Smooth muscle cell (in vitro differentiated cells): ENCODE measurements around the gene KIAA1958. TPM values are rescaled to one million over a fixed set of nuclear protein-coding genes. Genes with fewer than 3 reads are reported as not detected.

Experiments used
- DNase-seq: peaks from one replicate; lab custom pipeline; 2025; ENCODE audit not compliant: unreplicated experiment; lab: John Stamatoyannopoulos, UW
- H2AFZ ChIP-seq: fragments of 200-600 bp; sonication (generic); 2 replicates; pipeline ENCODE4 v1.6.0; 2016; ENCODE audit warnings: antibody characterized with exemption, low read depth, mild to moderate bottlenecking
- H3F3A ChIP-seq: fragments of 200-600 bp; sonication (generic); 2 replicates; pipeline ENCODE4 v1.6.0; 2017; ENCODE audit warnings: antibody characterized with exemption, low read depth
- H3K27ac ChIP-seq: fragments of 200-600 bp; sonication (generic); 2 replicates; pipeline ENCODE4 v1.5.1; 2016; ENCODE audit warnings: low read depth, mild to moderate bottlenecking
- H3K27me3 ChIP-seq: fragments of 200-600 bp; sonication (generic); 2 replicates; pipeline ENCODE4 v1.6.1; 2016; ENCODE audit warnings: low read depth, mild to moderate bottlenecking
- H3K36me3 ChIP-seq: fragments of 200-600 bp; sonication (generic); 2 replicates; pipeline ENCODE4 v1.5.1; 2016; ENCODE audit warnings: low read depth
- H3K4me1 ChIP-seq: fragments of 200-600 bp; sonication (generic); 2 replicates; pipeline ENCODE4 v1.5.1; 2016; ENCODE audit warnings: low read depth
- H3K4me2 ChIP-seq: fragments of 200-600 bp; sonication (generic); 2 replicates; pipeline ENCODE4 v1.6.0; 2016; ENCODE audit warnings: mild to moderate bottlenecking
- H3K4me3 ChIP-seq: fragments of 200-600 bp; sonication (generic); 2 replicates; pipeline ENCODE4 v1.5.1; 2016; ENCODE audit warnings: mild to moderate bottlenecking
- H3K79me2 ChIP-seq: fragments of 200-600 bp; sonication (generic); 2 replicates; pipeline ENCODE4 v1.6.0; 2016; ENCODE audit warnings: low read depth, mild to moderate bottlenecking
- H3K9ac ChIP-seq: fragments of 200-600 bp; sonication (generic); 2 replicates; pipeline ENCODE4 v1.6.0; 2016; ENCODE audit warnings: low read depth
- H3K9me3 ChIP-seq: fragments of 200-600 bp; sonication (generic); replicated peaks from 2 replicates; pipeline ENCODE4 v1.5.1; 2016; ENCODE audit warnings: low read depth
- H4K20me1 ChIP-seq: fragments of 200-600 bp; sonication (generic); 2 replicates; pipeline ENCODE4 v1.6.0; 2016; ENCODE audit warnings: low read depth
- CTCF ChIP-seq: fragments of 200-600 bp; sonication (generic); IDR thresholded peaks from 2 replicates; pipeline ENCODE4 v1.5.1; 2017; ENCODE audit warnings: borderline replicate concordance, mild to moderate bottlenecking, antibody characterized with exemption; ENCODE audit not compliant: insufficient read depth, poor library complexity, severe bottlenecking
- WGBS: methylation state at CpG from one replicate; pipeline ENCODE4 v1.1.7; 2016; ENCODE audit warnings: low lambda C conversion rate; 5-methylcytosine and 5-hydroxymethylcytosine counted together
- polyA plus RNA-seq: library from polyadenylated mRNA; unstranded; fragments of >200 nt; fragmentation: Nextera tagmentation; extraction: Ambion mirVana; gene quantifications from 2 replicates; pipeline ENCODE4 v1.2.1, GENCODE V29; 2016
- total RNA-seq: library from RNA; depleted of rRNA; stranded (reverse); fragments of >200 nt; gene quantifications from 2 replicates; pipeline ENCODE4 v1.2.3, GENCODE V29; 2014

The KIAA1958 gene
- total and polyA plus RNA-seq, 2 experiments from 2014 or later = 1.1 to 1.8 TPM

DNA sequence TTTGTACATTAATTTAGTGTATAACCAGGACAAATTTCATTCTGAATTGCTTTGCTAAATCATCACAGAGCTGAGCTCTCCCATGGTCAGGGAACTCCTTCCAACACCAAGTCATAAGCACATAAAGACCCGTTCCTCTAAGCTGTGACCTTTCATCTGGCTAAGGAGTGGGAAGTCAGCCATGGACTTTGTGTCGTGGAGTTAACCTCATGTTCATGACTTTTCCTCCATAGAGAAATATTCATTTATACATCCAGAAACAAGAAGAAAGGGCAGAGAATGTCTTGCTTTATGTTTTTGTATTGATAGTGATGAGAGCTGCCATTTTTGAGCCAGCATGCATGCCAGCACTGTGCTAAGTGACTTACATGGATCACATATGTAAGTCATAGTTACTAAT lies 133.8 kb downstream of the KIAA1958 start:
- H3K27ac ChIP-seq = no peak overlapping the region
- TF ChIP-seq CTCF = no peak
- H4K20me1 ChIP-seq = no peaks in the 10 kb centered on the region
- no peak overlapping the region for H3K4me2 ChIP-seq
- H3K4me3 ChIP-seq = no peak overlapping the region
- no peaks in the 10 kb centered on the region for H3F3A ChIP-seq
- H3K4me1 ChIP-seq = no peaks in the 10 kb centered on the region
- H3K9ac ChIP-seq = no peak overlapping the region
- no peak for DNase-seq
- no peaks in the 10 kb centered on the region for H3K79me2 ChIP-seq
- H3K9me3 ChIP-seq = no peaks in the 10 kb centered on the region
- H3K36me3 ChIP-seq = no peaks in the 10 kb centered on the region
- no peak overlapping the region for H2AFZ ChIP-seq
- H3K27me3 ChIP-seq = no peaks in the 10 kb centered on the region
- WGBS = 95% methylated on average over 2 of the region's 2 CpGs

DNA sequence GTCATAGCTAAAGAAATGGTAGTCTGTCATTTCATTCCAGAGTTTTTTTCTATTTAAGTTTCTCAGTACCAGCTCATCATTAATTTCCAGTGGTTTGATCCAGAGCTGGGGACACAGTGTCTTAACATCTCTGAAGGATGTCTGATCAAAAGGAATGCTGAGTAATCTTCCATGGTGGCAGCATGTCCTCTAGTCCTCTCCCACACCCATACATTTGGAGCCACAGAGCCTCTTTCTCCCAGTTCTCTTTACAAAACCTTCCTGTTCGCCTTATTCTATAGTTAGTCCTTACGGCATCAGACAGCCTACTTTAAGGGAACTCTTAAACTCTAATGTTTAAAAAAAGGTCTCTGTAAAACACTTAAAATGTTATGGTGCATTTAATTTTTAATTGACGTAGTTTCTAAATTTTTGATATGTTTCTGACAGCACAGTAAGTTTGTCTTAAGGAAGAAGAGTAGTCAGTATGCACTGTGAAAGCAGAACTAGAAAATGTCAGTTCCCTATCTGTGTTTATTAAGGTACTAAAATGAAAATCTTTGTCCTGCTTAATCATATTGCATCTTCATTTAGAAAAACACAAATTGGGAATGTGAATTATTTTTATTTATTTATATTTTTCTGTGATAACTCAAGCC lies 134.5 kb downstream of the KIAA1958 start:
- 85% methylated on average over 3 of the region's 3 CpGs for WGBS
- H3K4me1 ChIP-seq = no peaks in the 10 kb centered on the region
- DNase-seq = no peak
- no peak overlapping the region for H3K4me3 ChIP-seq
- no peak overlapping the region for H3K27ac ChIP-seq
- H3F3A ChIP-seq = no peaks in the 10 kb centered on the region
- no peaks in the 10 kb centered on the region for H3K9me3 ChIP-seq
- no peaks in the 10 kb centered on the region for H3K79me2 ChIP-seq
- H3K27me3 ChIP-seq = no peaks in the 10 kb centered on the region
- no peak for TF ChIP-seq CTCF
- H3K4me2 ChIP-seq = no peak overlapping the region
- H4K20me1 ChIP-seq = no peaks in the 10 kb centered on the region
- no peak overlapping the region for H2AFZ ChIP-seq
- no peaks in the 10 kb centered on the region for H3K36me3 ChIP-seq
- H3K9ac ChIP-seq = no peak overlapping the region

- no peak overlapping the region for H3K4me2 ChIP-seq
- H4K20me1 ChIP-seq = no peaks in the 10 kb centered on the region
- H3K27me3 ChIP-seq = no peaks in the 10 kb centered on the region
- H3K9ac ChIP-seq = no peak overlapping the region
- no peaks in the 10 kb centered on the region for H3F3A ChIP-seq
- H3K36me3 ChIP-seq = no peaks in the 10 kb centered on the region
- DNase-seq = no peak
- WGBS = 93% methylated on average over 2 of the region's 2 CpGs
- no peak overlapping the region for H2AFZ ChIP-seq
- H3K4me1 ChIP-seq = no peaks in the 10 kb centered on the region
- no peak for TF ChIP-seq CTCF
- no peaks in the 10 kb centered on the region for H3K9me3 ChIP-seq
- H3K4me3 ChIP-seq = no peak overlapping the region
- no peak overlapping the region for H3K27ac ChIP-seq
- H3K79me2 ChIP-seq = no peaks in the 10 kb centered on the region
Measured at GRCh38 chr9:112623198-112623597, 136.6 kb downstream of the KIAA1958 start.
